ENCODE results near the gene KDELR1. TPM values are rescaled to one million over a fixed set of nuclear protein-coding genes. Genes with fewer than 3 reads are reported as not detected.

Gene KDELR1
- total RNA-seq, 1 experiment from 2014 or later: 53.7 TPM

DNA sequence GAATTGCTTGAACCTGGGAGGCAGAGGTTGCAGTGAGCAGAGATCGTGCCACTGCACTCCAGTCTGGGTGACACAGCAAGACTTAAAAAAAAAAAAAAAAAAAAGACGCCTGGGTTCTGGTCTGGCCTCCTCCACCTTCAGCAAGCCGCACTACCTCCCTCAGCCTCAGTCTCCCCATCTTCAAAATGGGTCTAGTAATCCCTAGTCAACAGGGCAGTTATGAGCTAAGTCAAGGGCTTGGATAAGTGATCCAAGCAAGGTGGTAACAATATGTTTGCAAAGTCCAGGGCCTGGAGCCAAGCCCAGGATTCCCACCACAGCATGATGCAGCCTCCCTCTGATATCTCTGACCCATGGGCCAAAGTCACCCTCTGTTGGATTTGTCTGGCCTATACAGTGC, 4.4 kb downstream of the KDELR1 start:
- H2AFZ ChIP-seq (ENCODE audit: low read length): no peak overlapping the region
- no peak overlapping the region for H3K27ac ChIP-seq (ENCODE audit: low read length)
- peaks cover 7% of the 10 kb centered on the region for H3K4me1 ChIP-seq (ENCODE audit: low read length)
- H3K4me3 ChIP-seq (ENCODE audit: low read length): no peak overlapping the region
- no peaks in the 10 kb centered on the region for H3K9me3 ChIP-seq (ENCODE audit: low read length)
- H3K4me2 ChIP-seq (ENCODE audit: low read depth, low read length, poor library complexity, severe bottlenecking): no peak overlapping the region
- H3K27me3 ChIP-seq (ENCODE audit: low read length): no peaks in the 10 kb centered on the region
- H3K79me2 ChIP-seq (ENCODE audit: low read length): peaks cover 23% of the 10 kb centered on the region
- no peaks in the 10 kb centered on the region for H4K20me1 ChIP-seq (ENCODE audit: insufficient read depth, low read depth, low read length)
- no peak for DNase-seq
- H3K9ac ChIP-seq (ENCODE audit: low read length): no peak overlapping the region
- peaks cover 18% of the 10 kb centered on the region for H3K36me3 ChIP-seq (ENCODE audit: insufficient read depth, low read length)
- H3K9me2 ChIP-seq (replicated peaks; ENCODE audit: insufficient read depth, low read length): no peaks in the 10 kb centered on the region

DNA sequence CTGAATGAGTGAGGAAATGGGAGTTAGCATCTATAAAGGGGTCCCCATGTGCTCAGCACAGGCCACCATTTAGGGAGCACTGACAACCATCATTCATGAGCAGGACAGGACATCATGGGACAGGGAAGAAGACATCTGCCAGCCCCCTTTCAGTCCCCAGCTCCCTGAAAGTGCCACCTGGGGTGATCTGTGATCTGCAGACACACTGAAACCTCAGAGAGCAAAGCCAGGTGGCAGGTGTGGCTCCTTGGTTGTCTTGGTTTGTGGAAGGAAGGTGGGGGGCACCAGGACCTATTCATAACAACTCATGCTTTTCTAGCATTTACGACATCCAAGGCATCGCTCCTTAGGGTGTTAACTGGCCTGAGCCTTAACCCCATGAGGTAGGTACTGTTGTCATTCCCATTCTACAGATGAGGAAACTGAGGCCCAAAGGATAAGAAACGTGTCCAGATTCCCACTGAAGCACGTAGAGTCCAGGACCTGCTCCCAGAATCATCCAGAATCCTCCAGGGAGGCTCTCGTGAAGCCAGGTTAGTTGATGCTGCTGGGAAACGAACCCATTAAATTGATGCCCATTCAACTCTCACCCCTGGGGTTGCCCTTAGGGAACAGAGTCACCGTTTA, 5.8 kb downstream of the KDELR1 start:
- no peak overlapping the region for H3K9ac ChIP-seq (ENCODE audit: low read length)
- no peaks in the 10 kb centered on the region for H3K27me3 ChIP-seq (ENCODE audit: low read length)
- H3K79me2 ChIP-seq (ENCODE audit: low read length): peaks cover 15% of the 10 kb centered on the region
- H3K4me2 ChIP-seq (ENCODE audit: low read depth, low read length, poor library complexity, severe bottlenecking): no peak overlapping the region
- peaks cover 4% of the 10 kb centered on the region for H3K4me1 ChIP-seq (ENCODE audit: low read length)
- H4K20me1 ChIP-seq (ENCODE audit: insufficient read depth, low read depth, low read length): no peaks in the 10 kb centered on the region
- H3K9me3 ChIP-seq (ENCODE audit: low read length): no peaks in the 10 kb centered on the region
- DNase-seq: no peak
- H3K9me2 ChIP-seq (replicated peaks; ENCODE audit: insufficient read depth, low read length): no peaks in the 10 kb centered on the region
- H3K4me3 ChIP-seq (ENCODE audit: low read length): no peak overlapping the region
- H3K36me3 ChIP-seq (ENCODE audit: insufficient read depth, low read length): peaks cover 18% of the 10 kb centered on the region
- H3K27ac ChIP-seq (ENCODE audit: low read length): no peak overlapping the region
- no peak overlapping the region for H2AFZ ChIP-seq (ENCODE audit: low read length)

DNA sequence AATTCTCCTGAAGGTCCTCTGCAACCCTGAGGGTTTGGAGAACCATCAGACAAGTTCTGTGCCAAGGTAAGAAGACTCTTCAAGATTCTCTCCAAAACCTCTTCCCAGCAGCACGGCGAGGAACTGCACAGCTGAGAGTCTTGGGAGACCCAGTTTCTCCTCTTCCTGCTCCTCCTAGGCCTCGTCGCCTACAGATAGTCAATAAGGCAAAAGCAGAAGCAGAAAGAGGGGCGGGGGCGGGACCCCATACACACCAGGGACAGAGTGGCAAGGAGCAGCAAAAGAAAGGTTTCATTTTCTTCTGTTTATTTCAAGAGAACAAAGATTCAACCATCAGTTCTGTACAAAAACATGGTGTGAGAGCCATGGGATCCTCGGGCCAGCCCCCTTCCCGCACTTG, 9.1 kb downstream of the KDELR1 start:
- H3K9me2 ChIP-seq (replicated peaks; ENCODE audit: insufficient read depth, low read length): no peaks in the 10 kb centered on the region
- DNase-seq: no peak
- no peaks in the 10 kb centered on the region for H3K4me1 ChIP-seq (ENCODE audit: low read length)
- no peaks in the 10 kb centered on the region for H3K27me3 ChIP-seq (ENCODE audit: low read length)
- no peak overlapping the region for H2AFZ ChIP-seq (ENCODE audit: low read length)
- no peak overlapping the region for H3K9ac ChIP-seq (ENCODE audit: low read length)
- no peaks in the 10 kb centered on the region for H3K79me2 ChIP-seq (ENCODE audit: low read length)
- no peak overlapping the region for H3K27ac ChIP-seq (ENCODE audit: low read length)
- H3K36me3 ChIP-seq (ENCODE audit: insufficient read depth, low read length): peaks cover 7% of the 10 kb centered on the region
- no peak overlapping the region for H3K4me2 ChIP-seq (ENCODE audit: low read depth, low read length, poor library complexity, severe bottlenecking)
- H4K20me1 ChIP-seq (ENCODE audit: insufficient read depth, low read depth, low read length): no peaks in the 10 kb centered on the region
- H3K9me3 ChIP-seq (ENCODE audit: low read length): no peaks in the 10 kb centered on the region
- H3K4me3 ChIP-seq (ENCODE audit: low read length): no peak overlapping the region

DNA sequence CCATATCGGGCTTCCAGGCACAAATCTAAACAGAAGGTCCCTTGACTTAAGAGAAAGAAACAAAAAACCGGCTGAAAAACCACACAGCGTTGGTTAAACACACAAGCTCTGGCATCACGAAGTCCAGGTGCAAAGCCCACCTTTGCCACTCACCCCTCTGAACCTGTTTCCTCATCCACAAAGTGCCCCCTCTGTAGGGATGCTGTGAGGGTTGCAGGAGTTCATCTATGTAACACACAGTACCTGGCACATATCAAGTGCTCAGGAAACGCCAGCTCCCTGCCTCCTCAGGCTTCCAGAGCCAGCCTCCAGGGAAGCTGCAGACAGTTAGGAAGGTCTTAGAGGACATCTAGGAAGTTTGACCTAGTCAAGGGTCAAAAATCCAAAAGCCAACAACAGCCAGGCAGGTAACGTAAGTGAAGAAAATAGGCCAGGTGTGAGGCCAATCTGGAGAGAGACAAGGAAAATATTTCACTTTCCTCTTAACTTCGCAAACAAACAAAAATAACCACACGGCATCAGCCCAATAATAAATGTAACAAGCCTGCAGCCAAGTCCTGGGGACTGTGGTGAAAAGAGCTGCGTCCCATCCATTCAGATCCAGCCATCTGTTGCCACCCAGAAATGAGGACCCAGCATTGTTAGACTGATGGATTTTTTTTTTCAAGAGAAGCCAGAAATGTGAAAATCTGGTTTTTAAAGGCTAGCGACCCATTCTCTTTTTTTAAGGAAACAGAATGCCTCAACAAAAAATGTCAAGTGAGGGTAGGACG, 10.0 kb downstream of the KDELR1 start:
- Histone ChIP-seq H3K9ac (ENCODE audit: low read length) (no peak overlapping the region), H3K4me2 (ENCODE audit: low read depth, low read length, poor library complexity, severe bottlenecking) (no peak overlapping the region), H3K36me3 (ENCODE audit: insufficient read depth, low read length) (peaks cover 7% of the 10 kb centered on the region), H3K27ac (ENCODE audit: low read length) (no peak overlapping the region), H3K9me3 (ENCODE audit: low read length) (no peaks in the 10 kb centered on the region), H3K79me2 (ENCODE audit: low read length) (no peaks in the 10 kb centered on the region), H3K9me2 (replicated peaks; ENCODE audit: insufficient read depth, low read length) (no peaks in the 10 kb centered on the region), H3K27me3 (ENCODE audit: low read length) (no peaks in the 10 kb centered on the region), H3K4me3 (ENCODE audit: low read length) (no peak overlapping the region), H4K20me1 (ENCODE audit: insufficient read depth, low read depth, low read length) (no peaks in the 10 kb centered on the region), H3K4me1 (ENCODE audit: low read length) (no peaks in the 10 kb centered on the region), H2AFZ (ENCODE audit: low read length) (no peak overlapping the region)
- no peak for DNase-seq

DNA sequence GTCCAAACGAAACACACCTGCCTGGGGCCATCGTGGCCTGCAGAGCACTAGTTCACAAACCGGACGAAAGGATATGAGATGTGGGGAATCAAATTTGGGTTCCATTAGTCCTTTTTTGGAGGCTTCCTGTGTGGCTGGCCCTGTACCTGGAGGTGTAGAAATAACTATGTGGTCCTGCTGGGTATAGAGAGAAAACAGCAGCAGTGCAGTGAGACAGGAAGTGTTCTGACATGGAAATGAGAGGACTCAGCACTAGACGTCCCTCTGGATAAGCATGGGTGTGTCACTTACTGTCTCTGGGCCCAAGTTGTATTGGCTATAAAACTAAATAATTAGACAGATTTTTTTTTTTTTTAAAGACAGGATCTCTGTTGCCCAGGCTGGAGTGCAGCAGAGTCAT, 12.3 kb downstream of the KDELR1 start:
- no peak for DNase-seq
- no peak overlapping the region for H3K27ac ChIP-seq (ENCODE audit: low read length)
- H3K4me2 ChIP-seq (ENCODE audit: low read depth, low read length, poor library complexity, severe bottlenecking): no peak overlapping the region
- no peaks in the 10 kb centered on the region; the same call in 1 of the 2 replicates for H3K36me3 ChIP-seq (ENCODE audit: insufficient read depth, low read length)
- H3K4me1 ChIP-seq (ENCODE audit: low read length): no peaks in the 10 kb centered on the region
- no peaks in the 10 kb centered on the region for H3K79me2 ChIP-seq (ENCODE audit: low read length)
- no peak overlapping the region for H3K9ac ChIP-seq (ENCODE audit: low read length)
- no peaks in the 10 kb centered on the region for H4K20me1 ChIP-seq (ENCODE audit: insufficient read depth, low read depth, low read length)
- H3K4me3 ChIP-seq (ENCODE audit: low read length): no peak overlapping the region
- no peaks in the 10 kb centered on the region for H3K9me3 ChIP-seq (ENCODE audit: low read length)
- no peak overlapping the region for H2AFZ ChIP-seq (ENCODE audit: low read length)
- no peaks in the 10 kb centered on the region for H3K9me2 ChIP-seq (replicated peaks; ENCODE audit: insufficient read depth, low read length)
- H3K27me3 ChIP-seq (ENCODE audit: low read length): no peaks in the 10 kb centered on the region

DNA sequence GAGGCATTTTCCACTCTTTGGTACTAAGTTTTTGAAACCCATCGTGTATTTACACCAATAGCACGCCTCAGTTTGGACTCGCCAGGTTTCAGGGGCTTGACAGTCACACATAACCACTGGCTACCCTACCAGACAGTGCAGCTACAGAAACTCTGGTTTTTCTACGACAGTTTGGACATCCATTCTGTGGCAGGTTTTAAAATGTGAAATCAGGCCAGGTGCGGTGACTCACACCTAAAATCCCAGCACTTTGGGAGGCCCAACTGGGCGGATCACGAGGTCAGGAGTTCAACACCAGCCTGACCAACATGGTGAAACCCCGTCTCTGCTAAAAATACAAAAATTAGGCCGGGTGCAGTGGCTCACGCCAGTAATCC, 13.2 kb downstream of the KDELR1 start:
- H3K27ac ChIP-seq (ENCODE audit: low read length): no peak overlapping the region
- DNase-seq: no peak
- no peaks in the 10 kb centered on the region for H3K79me2 ChIP-seq (ENCODE audit: low read length)
- no peak overlapping the region for H3K4me3 ChIP-seq (ENCODE audit: low read length)
- H3K9ac ChIP-seq (ENCODE audit: low read length): no peak overlapping the region
- no peaks in the 10 kb centered on the region for H3K27me3 ChIP-seq (ENCODE audit: low read length)
- H4K20me1 ChIP-seq (ENCODE audit: insufficient read depth, low read depth, low read length): no peaks in the 10 kb centered on the region
- H3K9me2 ChIP-seq (replicated peaks; ENCODE audit: insufficient read depth, low read length): no peaks in the 10 kb centered on the region
- H3K4me1 ChIP-seq (ENCODE audit: low read length): no peaks in the 10 kb centered on the region
- no peak overlapping the region for H2AFZ ChIP-seq (ENCODE audit: low read length)
- H3K4me2 ChIP-seq (ENCODE audit: low read depth, low read length, poor library complexity, severe bottlenecking): no peak overlapping the region
- H3K9me3 ChIP-seq (ENCODE audit: low read length): no peaks in the 10 kb centered on the region
- no peaks in the 10 kb centered on the region; the same call in 1 of the 2 replicates for H3K36me3 ChIP-seq (ENCODE audit: insufficient read depth, low read length)

DNA sequence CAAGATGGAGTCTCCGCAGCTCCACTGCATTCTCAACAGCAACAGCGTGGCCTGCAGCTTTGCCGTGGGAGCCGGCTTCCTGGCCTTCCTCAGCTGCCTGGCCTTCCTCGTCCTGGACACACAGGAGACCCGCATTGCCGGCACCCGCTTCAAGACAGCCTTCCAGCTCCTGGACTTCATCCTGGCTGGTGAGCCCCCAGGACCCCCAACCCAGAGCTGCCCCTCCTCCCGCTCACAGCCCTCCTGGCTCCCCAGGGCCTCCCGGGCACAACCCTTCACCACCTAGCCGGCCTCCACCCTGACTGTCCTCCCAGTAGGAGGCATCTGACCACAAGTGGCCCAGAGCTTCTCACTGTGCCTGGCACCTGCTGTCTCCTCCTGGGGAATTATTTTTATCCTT, 17.8 kb downstream of the KDELR1 start:
- Histone ChIP-seq H4K20me1 (ENCODE audit: insufficient read depth, low read depth, low read length) (no peaks in the 10 kb centered on the region), H3K9me2 (replicated peaks; ENCODE audit: insufficient read depth, low read length) (no peaks in the 10 kb centered on the region), H3K79me2 (ENCODE audit: low read length) (no peaks in the 10 kb centered on the region), H3K36me3 (ENCODE audit: insufficient read depth, low read length) (no peaks in the 10 kb centered on the region), H3K9ac (ENCODE audit: low read length) (no peak overlapping the region), H3K4me2 (ENCODE audit: low read depth, low read length, poor library complexity, severe bottlenecking) (no peak overlapping the region), H3K27ac (ENCODE audit: low read length) (no peak overlapping the region), H2AFZ (ENCODE audit: low read length) (no peak overlapping the region), H3K27me3 (ENCODE audit: low read length) (no peaks in the 10 kb centered on the region), H3K4me1 (ENCODE audit: low read length) (no peaks in the 10 kb centered on the region), H3K9me3 (ENCODE audit: low read length) (no peaks in the 10 kb centered on the region), H3K4me3 (ENCODE audit: low read length) (no peak overlapping the region)
- no peak for DNase-seq

DNA sequence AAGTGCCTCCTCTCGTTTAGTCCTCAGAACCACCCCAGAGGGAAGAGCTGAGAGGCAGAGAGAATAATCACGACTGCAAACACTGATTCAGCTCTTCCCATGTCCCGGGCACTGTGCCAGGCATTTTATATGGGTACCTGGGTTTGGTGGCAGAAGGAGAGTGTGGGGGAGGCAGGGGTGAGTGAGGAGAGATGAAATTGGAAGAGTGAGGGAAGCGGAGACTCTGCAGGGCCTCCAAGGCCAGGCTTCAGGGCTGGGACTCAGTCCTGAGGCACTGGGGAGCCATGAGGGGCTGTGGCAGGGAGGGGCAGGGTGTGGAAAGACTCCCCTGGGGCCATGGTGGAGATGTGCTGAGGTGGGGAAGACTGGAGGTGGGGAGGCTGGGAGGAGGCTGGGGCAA, 18.4 kb downstream of the KDELR1 start:
- no peak overlapping the region for H3K4me2 ChIP-seq (ENCODE audit: low read depth, low read length, poor library complexity, severe bottlenecking)
- no peaks in the 10 kb centered on the region for H3K9me3 ChIP-seq (ENCODE audit: low read length)
- no peak for DNase-seq
- no peaks in the 10 kb centered on the region for H3K9me2 ChIP-seq (replicated peaks; ENCODE audit: insufficient read depth, low read length)
- no peaks in the 10 kb centered on the region for H4K20me1 ChIP-seq (ENCODE audit: insufficient read depth, low read depth, low read length)
- H3K36me3 ChIP-seq (ENCODE audit: insufficient read depth, low read length): no peaks in the 10 kb centered on the region
- H3K27me3 ChIP-seq (ENCODE audit: low read length): no peaks in the 10 kb centered on the region
- no peak overlapping the region for H3K27ac ChIP-seq (ENCODE audit: low read length)
- no peak overlapping the region for H3K9ac ChIP-seq (ENCODE audit: low read length)
- H3K4me1 ChIP-seq (ENCODE audit: low read length): no peaks in the 10 kb centered on the region
- no peaks in the 10 kb centered on the region for H3K79me2 ChIP-seq (ENCODE audit: low read length)
- no peak overlapping the region for H2AFZ ChIP-seq (ENCODE audit: low read length)
- H3K4me3 ChIP-seq (ENCODE audit: low read length): no peak overlapping the region
